MM.1S (cell line): ENCODE results near the gene ST3GAL3.

Experiments
- EZH2 ChIP-seq: fragments of 300-600 bp; sonication (generic); optimal IDR thresholded peaks from 2 replicates; pipeline ENCODE3; 2017; ENCODE audit warnings: low read depth, mild to moderate bottlenecking, antibody characterized with exemption, low read length, mixed read lengths
- EZH2phosphoT487 ChIP-seq: fragments of 300-600 bp; sonication (generic); IDR thresholded peaks from 2 replicates; pipeline ENCODE4 v1.6.1; 2018; ENCODE audit warnings: antibody characterized with exemption, low read length
- TF ChIP-seq, protein P1 (sequence below): fragments of 300-600 bp; sonication (generic); IDR thresholded peaks from 2 replicates; pipeline ENCODE4 v1.5.1; 2016; ENCODE audit warnings: antibody characterized with exemption, low read length, mixed read lengths

- TF ChIP-seq, protein P1, sequence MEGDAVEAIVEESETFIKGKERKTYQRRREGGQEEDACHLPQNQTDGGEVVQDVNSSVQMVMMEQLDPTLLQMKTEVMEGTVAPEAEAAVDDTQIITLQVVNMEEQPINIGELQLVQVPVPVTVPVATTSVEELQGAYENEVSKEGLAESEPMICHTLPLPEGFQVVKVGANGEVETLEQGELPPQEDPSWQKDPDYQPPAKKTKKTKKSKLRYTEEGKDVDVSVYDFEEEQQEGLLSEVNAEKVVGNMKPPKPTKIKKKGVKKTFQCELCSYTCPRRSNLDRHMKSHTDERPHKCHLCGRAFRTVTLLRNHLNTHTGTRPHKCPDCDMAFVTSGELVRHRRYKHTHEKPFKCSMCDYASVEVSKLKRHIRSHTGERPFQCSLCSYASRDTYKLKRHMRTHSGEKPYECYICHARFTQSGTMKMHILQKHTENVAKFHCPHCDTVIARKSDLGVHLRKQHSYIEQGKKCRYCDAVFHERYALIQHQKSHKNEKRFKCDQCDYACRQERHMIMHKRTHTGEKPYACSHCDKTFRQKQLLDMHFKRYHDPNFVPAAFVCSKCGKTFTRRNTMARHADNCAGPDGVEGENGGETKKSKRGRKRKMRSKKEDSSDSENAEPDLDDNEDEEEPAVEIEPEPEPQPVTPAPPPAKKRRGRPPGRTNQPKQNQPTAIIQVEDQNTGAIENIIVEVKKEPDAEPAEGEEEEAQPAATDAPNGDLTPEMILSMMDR: no peak
- TF ChIP-seq EZH2 (no peak), EZH2phosphoT487 (no peak)
These were observed 34.7 kb downstream of the ST3GAL3 start for GRCh38 chr1:43742026-43742425.
